Measurements from ENCODE around the gene CAPN13. TPM values are rescaled to one million over a fixed set of nuclear protein-coding genes. Genes with fewer than 3 reads are reported as not detected.

CAPN13 gene
- total RNA-seq, 1 experiment from 2014 or later, result 5.7 TPM

DNA sequence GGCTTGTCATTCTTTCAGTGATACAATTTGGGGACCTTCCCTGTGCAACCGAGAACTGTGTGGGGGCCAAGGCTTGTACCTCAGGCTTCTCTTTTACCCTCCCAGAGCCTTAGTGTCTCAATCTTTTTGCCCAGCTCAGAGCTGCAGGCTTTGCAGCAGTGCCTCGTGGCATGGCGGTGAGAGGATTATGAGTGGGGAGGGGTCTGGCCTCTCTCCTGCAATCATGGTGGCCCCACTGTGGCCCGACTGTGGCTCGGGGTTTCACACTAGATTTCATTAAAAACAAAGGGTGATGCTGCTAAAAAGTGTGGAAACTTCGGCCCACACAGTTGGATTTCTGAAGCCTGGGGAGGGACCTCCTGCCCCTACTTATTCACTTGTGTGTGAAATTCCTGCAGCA lies 75.5 kb downstream of the CAPN13 start:
- no CpG with 5 or more reads among the region's 6 CpGs for WGBS (ENCODE audit: extremely low coverage, insufficient read length, low lambda C conversion rate)

More for the DNA sequence above, 75.5 kb downstream of the CAPN13 start:
- H3K4ac ChIP-seq (ENCODE audit: low read depth, low read length), result no peak overlapping the region
- H2BK12ac ChIP-seq (ENCODE audit: insufficient read length, low read depth, low read length), result no peak overlapping the region
- H4K20me1 ChIP-seq (ENCODE audit: control insufficient read depth, insufficient read depth, insufficient read length), result no peaks in the 10 kb centered on the region
- no peak overlapping the region for H3K56ac ChIP-seq (ENCODE audit: insufficient read length, low read depth, low read length)
- H4K5ac ChIP-seq (ENCODE audit: insufficient read length, low read depth, low read length), result no peak overlapping the region
- H2BK15ac ChIP-seq (ENCODE audit: low read depth, low read length), result no peak overlapping the region
- 0 out of 5 replicates have a peak, but pooled peaks cover 0 to 1% of the 10 kb centered on the region in 2 experiments for H3K9me3 Mint-ChIP-seq
- no peaks in the 10 kb centered on the region for H3K4me1 ChIP-seq (ENCODE audit: insufficient read depth, low read length)
- H3K27me3 ChIP-seq (ENCODE audit: insufficient read depth, low read length), result no peaks in the 10 kb centered on the region
- no peak overlapping the region for H2BK5ac ChIP-seq (ENCODE audit: insufficient read length, low read length)
- no peak overlapping the region for H3K18ac ChIP-seq (ENCODE audit: insufficient read length, low read depth, low read length)
- no peak overlapping the region for H3K23ac ChIP-seq (ENCODE audit: insufficient read length, low read depth, low read length)
- TF ChIP-seq CTCF (conservative IDR thresholded peaks at IDR 0.05), result no peak
- no peak overlapping the region for H2BK20ac ChIP-seq (ENCODE audit: low read depth, low read length, poor library complexity, severe bottlenecking)
- peaks cover 2% of the 10 kb centered on the region; the same call in 1 of the 2 replicates for H3K27me3 Mint-ChIP-seq (ENCODE audit: low read depth)
- DNase-seq, result no peak
- peaks cover 16 to 20% of the 10 kb centered on the region in 2 experiments for H3K4me1 Mint-ChIP-seq
- H3K4me3 Mint-ChIP-seq, result no peak overlapping the region
- no peaks in the 10 kb centered on the region for H3K9me3 ChIP-seq (ENCODE audit: control insufficient read depth, low read depth, low read length)
- no peaks in the 10 kb centered on the region for H3K79me2 ChIP-seq (ENCODE audit: insufficient read depth, low read length)
- no peak overlapping the region for H2AFZ ChIP-seq (ENCODE audit: low read length)
- H3K27ac ChIP-seq (ENCODE audit: insufficient read length, low read depth, low read length), result no peak overlapping the region
- no peak overlapping the region for H2AK5ac ChIP-seq (ENCODE audit: insufficient read length, low read length)
- no peaks in the 10 kb centered on the region for H3K36me3 Mint-ChIP-seq (ENCODE audit: insufficient read depth in 1 of 3, low read depth in 3 of 3)
- no peak overlapping the region for H3K9ac ChIP-seq (ENCODE audit: extremely low read depth, insufficient read length, low read length)
- no peak overlapping the region; the same call in 1 of the 2 replicates for H3K14ac ChIP-seq (ENCODE audit: insufficient read depth, low read length)
- H4K91ac ChIP-seq (ENCODE audit: insufficient read length, low read depth, low read length), result no peak overlapping the region
- no peak overlapping the region for H2BK120ac ChIP-seq (ENCODE audit: low read depth, low read length, poor library complexity, severe bottlenecking)
- no peak overlapping the region for H3K27ac Mint-ChIP-seq
- H3K23me2 ChIP-seq (ENCODE audit: insufficient read length, low read depth, low read length, poor library complexity, severe bottlenecking), result no peaks in the 10 kb centered on the region
- no peaks in the 10 kb centered on the region for H3K79me1 ChIP-seq (ENCODE audit: insufficient read depth, low read depth, low read length, poor library complexity, severe bottlenecking)
- no peak overlapping the region for H3K4me2 ChIP-seq (ENCODE audit: insufficient read depth, insufficient read length, low read length)
- H4K8ac ChIP-seq (replicated peaks; ENCODE audit: insufficient read length, low read depth, low read length), result no peak overlapping the region
- H3T11ph ChIP-seq (ENCODE audit: low read length), result no peak overlapping the region
